ENCODE data around the gene CACNA2D2.

The CACNA2D2 gene

DNA sequence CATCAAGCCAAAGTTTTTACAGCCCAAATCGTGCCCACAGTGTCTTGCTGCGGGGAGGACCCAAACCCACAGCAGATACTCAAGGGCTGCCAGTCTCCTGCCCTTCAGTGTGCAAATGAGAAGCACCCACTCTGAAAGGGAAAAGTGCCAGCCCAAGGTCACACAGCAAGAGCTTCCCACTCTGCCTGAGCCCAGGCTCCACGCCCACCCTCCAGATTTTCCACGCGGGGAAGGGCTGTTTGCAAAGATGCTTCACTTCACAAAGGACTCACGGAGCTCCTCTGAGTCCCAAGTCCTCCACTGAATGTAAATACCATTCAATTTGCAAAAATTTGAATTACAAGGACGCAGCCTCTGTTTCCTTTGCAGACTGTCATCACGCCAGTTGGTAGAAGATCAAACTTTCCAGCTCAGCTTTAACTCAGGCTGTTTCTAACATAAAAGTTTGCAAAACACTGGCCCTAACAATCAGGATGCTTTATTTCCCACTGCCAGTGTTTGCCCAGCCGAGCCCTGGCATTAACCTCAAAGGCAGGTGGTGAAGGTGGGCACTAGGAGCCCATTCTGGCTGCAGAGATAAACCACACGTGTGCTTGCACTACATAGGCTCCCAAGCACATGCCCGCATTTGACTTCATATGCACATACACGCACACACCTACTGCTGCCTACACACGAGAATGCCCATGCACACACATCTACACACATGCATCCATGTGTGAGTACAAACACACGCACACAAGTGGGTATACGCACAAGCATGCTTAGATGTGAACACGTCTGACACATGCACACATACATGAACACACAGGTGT is 7.6 kb downstream of the CACNA2D2 start:
- no peak for DNase-seq (ENCODE audit: low read depth)

- no peak for DNase-seq (ENCODE audit: low read depth)
These were observed 9.3 kb downstream of the CACNA2D2 start for GRCh38 chr3:50494126-50494525.

- no peak for DNase-seq (ENCODE audit: low read depth)
These were observed 9.8 kb downstream of the CACNA2D2 start for GRCh38 chr3:50493623-50494022.

DNA sequence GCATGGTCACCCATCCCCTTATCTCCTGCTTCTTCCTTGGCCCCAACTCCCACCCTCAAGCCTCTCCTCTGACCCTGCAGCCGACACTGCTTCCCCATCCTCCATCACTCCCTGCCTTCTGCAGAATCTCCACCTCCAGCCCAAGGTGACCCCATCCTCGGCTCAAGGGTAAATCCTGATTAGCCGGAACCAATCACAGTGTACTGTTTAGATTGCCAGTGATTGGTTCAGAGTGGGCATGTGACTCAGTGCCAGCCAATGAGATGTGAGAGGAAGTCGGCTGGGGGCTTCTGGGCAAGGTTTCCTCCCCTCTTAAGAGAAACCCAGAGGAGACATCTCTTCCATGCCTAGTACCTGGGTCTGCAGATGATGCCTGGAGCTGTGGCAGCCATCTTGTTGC is 10.3 kb downstream of the CACNA2D2 start:
- DNase-seq (ENCODE audit: low read depth), result no peak

DNA sequence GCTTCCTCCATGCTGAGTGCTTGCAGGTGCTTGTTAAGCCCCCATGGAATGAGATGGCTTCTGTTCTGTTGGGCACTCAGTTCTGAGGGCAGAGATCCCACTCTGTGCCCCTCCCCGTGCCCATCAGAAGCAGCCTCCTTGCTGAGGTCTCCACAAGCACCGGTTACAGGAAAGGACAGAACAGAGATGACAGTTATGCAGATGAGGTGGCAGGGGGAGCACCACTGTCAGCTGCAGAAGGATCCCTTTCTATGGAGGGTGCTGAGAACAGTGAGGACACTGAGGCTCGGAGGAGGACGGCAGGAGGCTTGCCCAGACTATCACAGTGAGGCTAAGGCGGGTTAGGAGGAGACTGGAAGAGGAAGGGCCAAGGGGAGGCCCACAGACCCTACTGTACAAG is 12.4 kb downstream of the CACNA2D2 start:
- DNase-seq (ENCODE audit: low read depth), result no peak

- DNase-seq (ENCODE audit: low read depth), result no peak
These were observed 13.0 kb downstream of the CACNA2D2 start for GRCh38 chr3:50490424-50490823.

GRCh38 chr3:50487181-50487580 is 16.3 kb downstream of the CACNA2D2 start:
- no peak for DNase-seq (ENCODE audit: low read depth)

- no peak for DNase-seq (ENCODE audit: low read depth)
These were observed 17.1 kb downstream of the CACNA2D2 start for GRCh38 chr3:50486219-50486888.

GRCh38 chr3:50484722-50485121 is 18.7 kb downstream of the CACNA2D2 start:
- DNase-seq (ENCODE audit: low read depth), result no peak

DNA sequence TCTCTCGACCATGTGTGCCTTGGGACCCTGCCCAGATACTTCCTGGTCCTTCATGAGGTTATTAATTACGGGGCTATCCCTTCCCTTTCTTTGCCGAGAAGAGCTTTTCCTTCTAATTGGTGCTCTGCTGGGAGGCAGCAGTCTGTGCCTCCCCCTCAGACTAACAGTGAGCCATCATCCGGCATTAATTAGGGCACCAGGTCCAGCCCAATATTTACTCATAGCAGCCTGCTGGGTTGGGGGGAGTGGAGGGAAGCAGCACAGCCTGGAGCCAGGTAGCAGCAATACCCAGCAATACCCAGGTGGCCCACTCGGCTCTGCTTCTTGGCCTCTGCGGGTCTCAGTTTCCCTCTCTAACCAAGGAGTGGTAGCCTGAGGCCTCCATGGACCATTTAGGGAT is 20.1 kb downstream of the CACNA2D2 start:
- no peak for DNase-seq (ENCODE audit: low read depth)

DNA sequence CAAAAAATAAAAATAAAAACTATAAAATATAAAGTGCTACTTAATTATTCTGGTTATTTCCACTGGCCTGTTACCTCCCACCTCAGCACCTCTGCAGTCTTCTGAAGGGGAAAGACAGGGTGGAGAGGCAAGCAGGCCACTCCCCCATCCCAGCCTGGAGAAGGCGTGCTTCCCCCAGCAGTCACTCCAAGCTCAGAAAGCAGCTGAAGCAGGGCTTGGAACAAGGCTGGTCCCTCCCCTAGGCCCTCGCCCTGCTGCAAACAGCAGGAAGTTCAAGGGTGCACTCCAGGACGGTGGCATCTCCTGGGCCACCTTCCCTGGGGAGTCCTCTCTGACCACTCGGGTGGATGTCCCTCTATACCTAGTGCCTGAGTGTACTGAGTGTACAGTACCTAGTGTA is 21.4 kb downstream of the CACNA2D2 start:
- no peak for DNase-seq (ENCODE audit: low read depth)

- no peak for DNase-seq (ENCODE audit: low read depth)
These were observed 23.0 kb downstream of the CACNA2D2 start for GRCh38 chr3:50480471-50480870.

DNA sequence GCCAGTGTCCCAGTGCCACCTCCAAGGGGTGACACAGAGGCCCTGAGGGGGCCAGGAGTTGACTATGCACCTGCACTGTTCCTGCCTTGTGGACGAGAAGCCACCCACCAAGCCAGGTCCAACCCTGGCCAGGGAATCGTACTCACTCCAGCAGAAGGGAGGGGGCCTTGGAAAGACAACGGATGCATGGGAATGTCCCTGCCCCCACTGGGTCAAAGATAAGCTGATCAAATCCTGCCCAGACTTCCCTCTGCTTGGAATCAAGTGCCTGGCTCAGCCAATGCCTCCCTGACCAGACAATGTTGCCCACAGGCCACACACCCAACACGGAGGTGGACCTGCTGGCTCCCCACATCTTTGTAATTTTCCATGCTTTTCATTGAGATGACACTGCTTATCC is 23.9 kb downstream of the CACNA2D2 start:
- DNase-seq (ENCODE audit: low read depth), result no peak

GRCh38 chr3:50478671-50479260 is 24.7 kb downstream of the CACNA2D2 start:
- no peak for DNase-seq (ENCODE audit: low read depth)

DNA sequence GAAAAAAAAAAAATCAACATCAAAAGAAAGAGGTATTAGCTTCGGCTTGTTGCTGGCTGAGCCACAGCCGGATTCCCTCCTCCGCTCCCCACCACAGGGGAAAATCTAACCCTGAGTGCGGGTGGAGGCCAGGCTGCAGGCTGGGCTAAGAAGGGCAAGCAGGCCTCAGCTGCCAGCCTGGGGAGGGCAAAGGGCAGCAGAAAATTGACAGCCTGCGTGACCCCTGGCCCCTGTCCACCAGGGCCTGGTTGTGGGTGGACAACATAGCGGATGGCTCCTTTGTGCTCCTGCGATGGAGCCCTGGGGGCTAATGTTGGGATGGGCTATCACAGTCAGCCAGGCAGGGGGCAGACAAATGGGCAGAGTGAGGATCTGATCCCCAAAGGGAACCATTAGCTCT is 25.4 kb downstream of the CACNA2D2 start:
- DNase-seq (ENCODE audit: low read depth), result no peak

DNA sequence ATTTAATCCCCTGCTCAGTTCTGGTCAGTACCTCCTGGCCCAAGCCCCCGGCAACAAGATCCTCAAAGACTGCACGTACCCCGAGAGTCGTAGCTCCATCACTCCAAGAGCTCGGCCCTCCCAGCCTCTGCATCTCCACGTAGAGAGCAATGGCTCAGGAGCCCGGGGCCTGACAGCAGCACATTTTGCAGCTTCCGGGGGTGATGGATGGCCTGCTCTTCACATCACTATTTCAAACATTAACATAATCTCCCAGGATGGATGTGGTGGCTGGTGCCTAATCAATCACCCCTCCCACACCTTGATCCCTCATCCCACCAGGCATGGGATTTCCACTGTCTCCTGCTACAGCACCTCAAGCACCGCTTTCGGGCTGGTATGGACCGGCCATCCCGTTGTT is 28.1 kb downstream of the CACNA2D2 start:
- no peak for DNase-seq (ENCODE audit: low read depth)

DNA sequence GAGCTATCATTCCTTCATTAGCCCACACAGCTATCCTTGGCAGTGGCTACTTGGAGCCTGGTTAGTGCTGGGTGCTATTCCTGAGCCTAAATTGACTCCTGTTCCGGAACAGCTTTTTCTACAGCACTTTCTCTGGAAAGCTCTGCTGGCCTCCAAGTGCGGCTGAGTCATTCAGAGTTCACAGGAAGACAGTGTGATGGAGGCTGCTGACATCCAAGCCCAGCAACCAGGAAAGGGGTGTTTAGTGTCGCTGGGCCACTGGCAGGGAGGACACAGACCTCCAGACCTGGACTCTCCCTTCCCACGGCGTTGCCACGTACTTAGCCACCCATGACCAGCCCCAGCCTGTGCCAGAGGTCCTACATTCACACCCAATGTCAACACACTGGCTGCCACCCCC is 28.7 kb downstream of the CACNA2D2 start:
- no peak for DNase-seq (ENCODE audit: low read depth)

DNA sequence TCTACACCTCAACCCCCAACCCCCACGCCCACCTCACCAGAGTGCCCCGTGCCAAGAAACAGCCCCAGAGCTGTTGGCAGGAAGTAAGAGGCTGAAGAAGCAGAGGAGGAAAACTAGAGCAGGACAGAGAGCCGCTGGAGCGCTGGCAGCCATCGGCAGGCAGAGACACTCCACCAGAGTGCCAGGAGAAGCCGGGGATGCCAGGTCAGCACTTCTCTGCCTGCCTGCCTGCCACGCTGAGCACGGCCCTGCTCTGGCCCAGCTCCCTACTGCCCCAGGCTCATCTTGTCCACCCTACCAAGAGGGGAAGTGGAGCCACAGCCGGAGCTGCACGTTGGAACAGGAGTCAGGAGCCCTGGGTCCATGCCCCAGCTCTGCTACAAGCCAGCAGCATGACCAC is 29.7 kb downstream of the CACNA2D2 start:
- DNase-seq (ENCODE audit: low read depth), result no peak

DNA sequence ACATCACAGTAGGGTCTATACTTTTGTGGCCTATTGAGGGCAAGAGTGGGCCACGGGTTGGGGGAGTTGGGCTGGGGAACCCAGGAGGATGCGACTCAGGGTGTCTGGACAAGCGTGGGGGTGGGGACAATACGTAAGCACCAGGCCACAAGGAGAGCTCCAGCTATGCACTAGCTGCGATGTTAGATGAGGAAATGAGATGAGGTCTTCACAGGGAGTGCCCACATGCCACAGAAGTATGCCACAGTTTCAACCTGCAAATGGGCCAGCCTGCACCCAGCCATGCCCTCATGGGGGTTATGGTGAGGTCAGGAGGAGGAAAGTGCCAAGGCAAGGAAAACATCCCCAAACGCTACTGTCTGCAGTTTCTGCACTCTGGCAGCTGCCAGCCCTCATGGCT is 30.5 kb downstream of the CACNA2D2 start:
- no peak for DNase-seq (ENCODE audit: low read depth)

- DNase-seq (ENCODE audit: low read depth), result no peak
These were observed 32.8 kb downstream of the CACNA2D2 start for GRCh38 chr3:50470658-50471057.

DNA sequence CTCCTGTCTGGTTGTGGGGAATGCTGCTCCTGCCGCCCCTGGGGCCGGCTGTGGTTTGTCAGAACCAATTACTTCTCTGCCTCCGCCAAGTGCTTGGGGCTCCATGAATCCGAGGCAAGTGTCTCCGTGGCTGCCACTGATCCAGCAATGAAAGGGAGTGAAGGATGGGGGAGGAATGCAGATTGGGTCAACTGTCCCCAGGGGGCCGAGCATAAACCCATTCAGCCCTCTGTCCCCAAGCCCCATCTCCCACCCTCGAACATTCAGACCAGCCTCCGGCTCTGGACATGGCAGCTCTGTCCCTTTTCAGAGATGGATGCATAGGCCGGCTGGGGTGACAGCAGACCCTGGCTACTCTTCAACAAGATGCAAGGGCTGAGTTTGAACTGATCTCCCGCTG is 35.5 kb downstream of the CACNA2D2 start:
- no peak for DNase-seq (ENCODE audit: low read depth)

GRCh38 chr3:50466177-50466576 is 37.3 kb downstream of the CACNA2D2 start:
- DNase-seq (ENCODE audit: low read depth), result no peak

DNA sequence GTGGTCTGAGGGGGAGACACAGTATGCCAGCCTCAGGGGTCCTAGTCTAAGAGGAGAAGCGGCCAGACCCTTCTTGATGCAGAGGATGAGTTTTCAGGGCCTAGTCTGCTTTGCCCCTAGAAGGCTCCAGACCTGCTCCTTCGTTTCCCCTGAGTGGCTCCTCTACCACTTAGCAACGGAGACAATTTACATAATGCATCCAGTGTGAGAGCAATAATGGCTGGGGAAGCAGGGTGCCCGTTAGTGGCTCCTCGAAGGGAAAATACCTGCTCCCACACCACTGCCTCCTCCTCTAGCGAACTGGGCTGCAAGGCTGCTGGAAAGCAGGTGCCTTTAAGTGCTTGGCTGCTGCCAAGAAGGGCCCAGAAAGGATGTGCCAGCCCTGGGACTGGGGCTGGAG is 38.9 kb downstream of the CACNA2D2 start:
- DNase-seq (ENCODE audit: low read depth), result no peak
